Neural cell (in vitro differentiated cells): ENCODE measurements around the gene PINLYP. TPM values are rescaled to one million over a fixed set of nuclear protein-coding genes. Genes with fewer than 3 reads are reported as not detected.

Experiments
- H2AFZ ChIP-seq: fragments of 200-600, 300-800 bp; sonication (generic), shearing (Covaris generic); 2 replicates; pipeline ENCODE4 v1.6.0; 2014; ENCODE audit warnings: low read depth, mild to moderate bottlenecking, antibody characterized with exemption, low read length, moderate library complexity
- H3F3A ChIP-seq: fragments of 200-600 bp; shearing (Covaris generic); 2 replicates; pipeline ENCODE4 v1.6.1; 2016; ENCODE audit warnings: mild to moderate bottlenecking, moderate library complexity, mixed read lengths, antibody characterized with exemption, low read length; ENCODE audit not compliant: insufficient read depth, poor library complexity, severe bottlenecking
- H3K27ac ChIP-seq: fragments of 200-600, 300-800 bp; sonication (generic), shearing (Covaris generic); 2 replicates; pipeline ENCODE4 v1.5.1; 2014; ENCODE audit warnings: mild to moderate bottlenecking, low read length, moderate library complexity
- H3K27me3 ChIP-seq: fragments of 300-800, 200-600 bp; sonication (generic), shearing (Covaris generic); 2 replicates; pipeline ENCODE4 v1.6.0; 2014; ENCODE audit warnings: mild to moderate bottlenecking, low read depth, low read length, moderate library complexity; ENCODE audit not compliant: insufficient read depth
- H3K36me3 ChIP-seq: fragments of 300-800, 200-600 bp; sonication (generic), shearing (Covaris generic); 2 replicates; pipeline ENCODE4 v1.5.1; 2014; ENCODE audit warnings: mild to moderate bottlenecking, antibody characterized with exemption, low read length, moderate library complexity; ENCODE audit not compliant: insufficient read depth
- H3K4me2 ChIP-seq: fragments of 300-800, 200-600 bp; sonication (generic), shearing (Covaris generic); 2 replicates; pipeline ENCODE4 v1.6.0; 2014; ENCODE audit warnings: mild to moderate bottlenecking, low read length
- H3K4me3 ChIP-seq: fragments of 300-800, 200-600 bp; sonication (generic), shearing (Covaris generic); 2 replicates; pipeline ENCODE4 v1.5.1; 2014; ENCODE audit warnings: mild to moderate bottlenecking, low read length, moderate library complexity
- H3K79me2 ChIP-seq: fragments of 200-600 bp; shearing (Covaris generic); replicated peaks from 2 replicates; pipeline ENCODE4 v1.6.0; 2014; ENCODE audit warnings: mild to moderate bottlenecking, low read length, moderate library complexity; ENCODE audit not compliant: insufficient read depth
- H3K9ac ChIP-seq: fragments of 300-800, 200-600 bp; sonication (generic), shearing (Covaris generic); 2 replicates; pipeline ENCODE4 v1.6.1; 2016; ENCODE audit warnings: mild to moderate bottlenecking, low read length, mixed read lengths
- H3K9me2 ChIP-seq: fragments of 200-600 bp; shearing (Covaris generic); 2 replicates; pipeline ENCODE4 v1.6.1; 2016; ENCODE audit warnings: mild to moderate bottlenecking, low read length, mixed read lengths; ENCODE audit not compliant: insufficient read depth
- H3K9me3 ChIP-seq: fragments of 200-600, 300-800 bp; sonication (generic), shearing (Covaris generic); 2 replicates; pipeline ENCODE4 v1.6.1; 2016; ENCODE audit warnings: mild to moderate bottlenecking, mixed run types, low read length, moderate library complexity, mixed read lengths
- H4K20me1 ChIP-seq: fragments of 200-600 bp; shearing (Covaris generic); 2 replicates; pipeline ENCODE4 v1.6.1; 2016; ENCODE audit warnings: mild to moderate bottlenecking, mixed run types; ENCODE audit not compliant: insufficient read depth
- CTCF ChIP-seq: fragments of 450-650 bp; IDR thresholded peaks from 2 replicates; pipeline ENCODE4 v1.5.1; 2014; ENCODE audit warnings: antibody characterized with exemption, mild to moderate bottlenecking, moderate library complexity; ENCODE audit not compliant: poor library complexity, severe bottlenecking
- EP300 ChIP-seq: fragments of 450-650 bp; conservative IDR thresholded peaks from 2 replicates; pipeline ENCODE4 v1.6.1; 2014; ENCODE audit warnings: antibody characterized with exemption, mild to moderate bottlenecking, moderate library complexity; ENCODE audit not compliant: poor library complexity, severe bottlenecking
- EZH2 ChIP-seq: fragments of 200-600, 300-800 bp; shearing (Covaris generic), sonication (generic); IDR thresholded peaks from 2 replicates; pipeline ENCODE4 v1.6.1; 2014; ENCODE audit warnings: antibody characterized with exemption, low read length, borderline replicate concordance, mild to moderate bottlenecking; ENCODE audit not compliant: insufficient read depth, poor library complexity, severe bottlenecking
- MXI1 ChIP-seq: fragments of 450-650 bp; conservative IDR thresholded peaks from 2 replicates; pipeline ENCODE4 v1.6.1; 2014; ENCODE audit warnings: antibody characterized with exemption, mild to moderate bottlenecking; ENCODE audit not compliant: poor library complexity, severe bottlenecking
- POLR2AphosphoS5 ChIP-seq: IDR thresholded peaks from 2 replicates; pipeline ENCODE4 v1.6.1; 2012
- RAD21 ChIP-seq: fragments of 450-650 bp; conservative IDR thresholded peaks from 2 replicates; pipeline ENCODE4 v1.6.1; 2014; ENCODE audit warnings: antibody characterized with exemption, mild to moderate bottlenecking, moderate library complexity
- REST ChIP-seq: IDR thresholded peaks from 2 replicates; pipeline ENCODE4 v1.6.1; 2012; ENCODE audit warnings: borderline replicate concordance
- SMC3 ChIP-seq: fragments of 450-650 bp; conservative IDR thresholded peaks from 2 replicates; pipeline ENCODE4 v1.6.1; 2014; ENCODE audit warnings: antibody characterized with exemption, mild to moderate bottlenecking, moderate library complexity; ENCODE audit not compliant: poor library complexity
- TAF1 ChIP-seq: IDR thresholded peaks from 2 replicates; pipeline ENCODE4 v1.6.1; 2012; ENCODE audit warnings: low read depth
- polyA plus RNA-seq: library from polyadenylated mRNA; depleted of rRNA; stranded (reverse); fragments of >200 nt; gene quantifications from 2 replicates; pipeline ENCODE4 v1.2.3, GENCODE V29; 2014

PINLYP gene
- polyA plus RNA-seq, 1 donor from 2014 or later: 1.9 TPM

- Histone ChIP-seq H3K9ac (no peak overlapping the region), H3K27me3 (no peaks in the 10 kb centered on the region), H3F3A (peaks cover 9% of the 10 kb centered on the region), H3K27ac (no peak overlapping the region), H3K9me3 (no peaks in the 10 kb centered on the region), H3K4me3 (no peak overlapping the region), H3K9me2 (no peaks in the 10 kb centered on the region), H2AFZ (no peak overlapping the region), H4K20me1 (no peaks in the 10 kb centered on the region), H3K4me2 (no peak overlapping the region), H3K79me2 (peaks cover 14% of the 10 kb centered on the region), H3K36me3 (no peaks in the 10 kb centered on the region)
- TF ChIP-seq CTCF: no peak
- TF ChIP-seq RAD21: no peak
- TF ChIP-seq REST: no peak
- no peak for TF ChIP-seq POLR2AphosphoS5
- TF ChIP-seq EP300: no peak
- no peak for TF ChIP-seq TAF1
- no peak for TF ChIP-seq MXI1
- TF ChIP-seq EZH2: no peak
- TF ChIP-seq SMC3: no peak
These were observed 47.4 kb downstream of the PINLYP start for GRCh38 chr19:43622956-43623355.

GRCh38 chr19:43623889-43624670 lies 48.5 kb downstream of the PINLYP start:
- no peak overlapping the region for H3K4me3 ChIP-seq
- no peaks in the 10 kb centered on the region for H4K20me1 ChIP-seq
- peaks cover 11% of the 10 kb centered on the region for H3K79me2 ChIP-seq
- H3K9me3 ChIP-seq: no peaks in the 10 kb centered on the region
- peaks cover 9% of the 10 kb centered on the region for H3F3A ChIP-seq
- H2AFZ ChIP-seq: no peak overlapping the region
- H3K27ac ChIP-seq: no peak overlapping the region
- no peak for TF ChIP-seq REST
- TF ChIP-seq CTCF: no peak
- TF ChIP-seq MXI1: no peak
- no peak for TF ChIP-seq POLR2AphosphoS5
- no peak for TF ChIP-seq RAD21
- no peak for TF ChIP-seq EP300
- no peak for TF ChIP-seq EZH2
- no peak for TF ChIP-seq SMC3
- TF ChIP-seq TAF1: no peak
- no peaks in the 10 kb centered on the region for H3K9me2 ChIP-seq
- H3K27me3 ChIP-seq: no peaks in the 10 kb centered on the region
- no peaks in the 10 kb centered on the region for H3K36me3 ChIP-seq
- H3K4me2 ChIP-seq: no peak overlapping the region
- H3K9ac ChIP-seq: no peak overlapping the region
